ENCODE measurements around the gene IMP4.
"Not testable (repeated sequence)": the region's sequence is repeated elsewhere in the genome, so short reads cannot be mapped to it uniquely, and the experiment has no call there.

The IMP4 gene

GRCh38 chr2:130342533-130343275 lies at the start of gene IMP4:
Gene IMP4, plus strand, starts transcription at chr2:130342897. Its CDS starts 36 bp downstream, at chr2:130342933.
- H3K4me3 ChIP-seq (ENCODE audit: low read depth, low read length): peak within 1 kb of the TSS; percentile 92

- H3K4me3 ChIP-seq (ENCODE audit: low read depth, low read length): no peak overlapping the region
Observed at GRCh38 chr2:130300258-130300969, 42.3 kb upstream of the IMP4 start.

- no peak overlapping the region for H3K4me3 ChIP-seq (ENCODE audit: low read depth, low read length)
Observed at GRCh38 chr2:130300970-130301348, 41.7 kb upstream of the IMP4 start.

- no peak overlapping the region for H3K4me3 ChIP-seq (ENCODE audit: low read depth, low read length)
Observed at GRCh38 chr2:130302164-130302886, 40.4 kb upstream of the IMP4 start.

GRCh38 chr2:130303169-130303568 lies 39.5 kb upstream of the IMP4 start:
- H3K4me3 ChIP-seq (ENCODE audit: low read depth, low read length): no peak overlapping the region

GRCh38 chr2:130304726-130305125 lies 38.0 kb upstream of the IMP4 start:
- H3K4me3 ChIP-seq (ENCODE audit: low read depth, low read length): no peak overlapping the region

GRCh38 chr2:130307850-130308249 lies 34.8 kb upstream of the IMP4 start:
- H3K4me3 ChIP-seq (ENCODE audit: low read depth, low read length): no peak overlapping the region

- no peak overlapping the region for H3K4me3 ChIP-seq (ENCODE audit: low read depth, low read length)
Observed at GRCh38 chr2:130310881-130311280, 31.8 kb upstream of the IMP4 start.

GRCh38 chr2:130313812-130314334 lies 28.8 kb upstream of the IMP4 start:
- H3K4me3 ChIP-seq (ENCODE audit: low read depth, low read length): no peak overlapping the region

- no peak overlapping the region for H3K4me3 ChIP-seq (ENCODE audit: low read depth, low read length)
Observed at GRCh38 chr2:130314377-130314776, 28.3 kb upstream of the IMP4 start.

- no peak overlapping the region for H3K4me3 ChIP-seq (ENCODE audit: low read depth, low read length)
Observed at GRCh38 chr2:130316596-130316995, 26.1 kb upstream of the IMP4 start.

- no peak overlapping the region for H3K4me3 ChIP-seq (ENCODE audit: low read depth, low read length)
Observed at GRCh38 chr2:130318906-130319305, 23.8 kb upstream of the IMP4 start.

- H3K4me3 ChIP-seq (ENCODE audit: low read depth, low read length): no peak overlapping the region
Observed at GRCh38 chr2:130319536-130319935, 23.2 kb upstream of the IMP4 start.

GRCh38 chr2:130327703-130328527 lies 14.8 kb upstream of the IMP4 start:
- no peak overlapping the region for H3K4me3 ChIP-seq (ENCODE audit: low read depth, low read length)

GRCh38 chr2:130328710-130329109 lies 14.0 kb upstream of the IMP4 start:
- H3K4me3 ChIP-seq (ENCODE audit: low read depth, low read length): no peak overlapping the region

GRCh38 chr2:130332271-130333073 lies 10.2 kb upstream of the IMP4 start:
- H3K4me3 ChIP-seq (ENCODE audit: low read depth, low read length): no peak overlapping the region

- not testable (repeated sequence) for H3K4me3 ChIP-seq (ENCODE audit: low read depth, low read length)
Observed at GRCh38 chr2:130333253-130333652, 9.4 kb upstream of the IMP4 start.

GRCh38 chr2:130334026-130334425 lies 8.7 kb upstream of the IMP4 start:
- H3K4me3 ChIP-seq (ENCODE audit: low read depth, low read length): no peak overlapping the region

- H3K4me3 ChIP-seq (ENCODE audit: low read depth, low read length): no peak overlapping the region
Observed at GRCh38 chr2:130335226-130335625, 7.5 kb upstream of the IMP4 start.
